Activated CD8-positive, alpha-beta memory T cell treated with anti-CD3 and anti-CD28 coated beads for 4 hours (primary cell): ENCODE data around the gene TSACC.

Source experiments
- DNase-seq, 2 donors: peaks; one replicate each; pipeline ENCODE4 v3.0.0-alpha.2; 2020; ENCODE audit warnings: low read depth in 2 of 2

The TSACC gene

GRCh38 chr1:156394082-156394481 is 55.8 kb downstream of the TSACC start:
- no peak for DNase-seq

- DNase-seq, result no peak
These were observed 56.6 kb downstream of the TSACC start for GRCh38 chr1:156394835-156395461.
